CD14-positive monocyte (primary cell): ENCODE results near the gene ZSCAN5C. TPM values are rescaled to one million over a fixed set of nuclear protein-coding genes. Genes with fewer than 3 reads are reported as not detected.

Experiments used
- DNase-seq, 3 donors: peaks; one replicate each; pipeline ENCODE4 v3.0.0-alpha.2; 2011 to 2022
- H2AFZ ChIP-seq: 2 replicates; pipeline ENCODE4 v1.6.0; 2012; ENCODE audit warnings: mild to moderate bottlenecking, low read depth, low read length, inconsistent platforms; ENCODE audit not compliant: insufficient read depth, poor library complexity, severe bottlenecking
- H3K27ac ChIP-seq, 2 donors: 1 replicate in 1 of 2; 2 replicates in 1 of 2; pipeline ENCODE4 v1.5.1; 2012 to 2013; ENCODE audit warnings: low read length in 2 of 2, control low read depth in 1 of 2, inconsistent platforms in 1 of 2, low read depth in 1 of 2, mild to moderate bottlenecking in 1 of 2
- H3K27me3 ChIP-seq, 2 donors: one replicate each; pipeline versions ENCODE4 v1.6.0 to v1.6.1; 2011 to 2013; ENCODE audit warnings: low read length in 2 of 2; ENCODE audit not compliant: control insufficient read depth in 2 of 2, insufficient read depth in 2 of 2
- H3K36me3 ChIP-seq, 2 donors: replicated peaks in 1 of 2; 1 replicate in 1 of 2; 2 replicates in 1 of 2; pipeline versions ENCODE4 v1.5.1 to v1.6.1; 2012 to 2013; ENCODE audit warnings: low read length in 2 of 2, control low read depth in 1 of 2, inconsistent platforms in 1 of 2, mild to moderate bottlenecking in 1 of 2; ENCODE audit not compliant: insufficient read depth in 2 of 2, control insufficient read depth in 1 of 2
- H3K4me1 ChIP-seq, 2 donors: 1 replicate in 1 of 2; 2 replicates in 1 of 2; pipeline versions ENCODE4 v1.5.1 to v1.6.1; 2012 to 2013; ENCODE audit warnings: low read length in 2 of 2, control low read depth in 1 of 2, inconsistent platforms in 1 of 2, mild to moderate bottlenecking in 1 of 2, moderate library complexity in 1 of 2; ENCODE audit not compliant: insufficient read depth in 2 of 2, control insufficient read depth in 1 of 2
- H3K4me2 ChIP-seq: replicated peaks from 2 replicates; pipeline ENCODE3; 2012; ENCODE audit warnings: low read length, moderate library complexity, mild to moderate bottlenecking; ENCODE audit not compliant: poor library complexity, severe bottlenecking; ENCODE audit errors: extremely low read depth
- H3K4me3 ChIP-seq, 3 experiments: fragments of 200-600 bp in 1 of 3; sonication (generic) in 1 of 3; replicated peaks in 1 of 3; 1 replicate in 2 of 3; 2 replicates in 1 of 3; pipeline ENCODE4 v1.5.1; 2011 to 2013; ENCODE audit warnings: low read length in 3 of 3, mild to moderate bottlenecking in 3 of 3, control low read depth in 2 of 3, low read depth in 2 of 3, inconsistent platforms in 1 of 3, moderate library complexity in 1 of 3
- H3K79me2 ChIP-seq: 2 replicates; pipeline ENCODE4 v1.6.0; 2012; ENCODE audit warnings: mild to moderate bottlenecking, control low read depth, inconsistent platforms, low read length, moderate library complexity; ENCODE audit not compliant: insufficient read depth
- H3K9ac ChIP-seq: 2 replicates; pipeline ENCODE4 v1.6.0; 2017; ENCODE audit warnings: low read length, mild to moderate bottlenecking; ENCODE audit not compliant: insufficient read depth, poor library complexity, severe bottlenecking
- H3K9me3 ChIP-seq, 2 donors: replicated peaks in 1 of 2; 1 replicate in 1 of 2; 2 replicates in 1 of 2; pipeline versions ENCODE4 v1.5.1 to v1.6.1; 2012 to 2013; ENCODE audit warnings: low read length in 2 of 2, control low read depth in 1 of 2; ENCODE audit not compliant: control insufficient read depth in 1 of 2, insufficient read depth in 1 of 2
- H4K20me1 ChIP-seq: 2 replicates; pipeline ENCODE4 v1.6.0; 2012; ENCODE audit warnings: mild to moderate bottlenecking, low read length, control low read depth, moderate library complexity; ENCODE audit not compliant: insufficient read depth
- H3K27ac Mint-ChIP-seq, 7 donors: one replicate each; pipeline ENCODE4 v1.8.0; 2020; ENCODE audit warnings: mild to moderate bottlenecking in 7 of 7, mixed read lengths in 7 of 7, moderate library complexity in 6 of 7, inconsistent platforms in 2 of 7
- H3K27me3 Mint-ChIP-seq, 3 donors: one replicate each; pipeline ENCODE4 v1.8.0; 2021 to 2022; ENCODE audit warnings: low read depth in 3 of 3, mild to moderate bottlenecking in 3 of 3, mixed read lengths in 3 of 3, moderate library complexity in 3 of 3, inconsistent platforms in 1 of 3
- H3K36me3 Mint-ChIP-seq, 2 donors: one replicate each; pipeline ENCODE4 v1.8.0; 2020; ENCODE audit warnings: mixed read lengths in 2 of 2, inconsistent platforms in 1 of 2, mild to moderate bottlenecking in 1 of 2
- H3K4me1 Mint-ChIP-seq: one replicate; pipeline ENCODE4 v1.8.0; 2020; ENCODE audit warnings: mild to moderate bottlenecking, mixed read lengths
- H3K4me3 Mint-ChIP-seq, 2 donors: one replicate each; pipeline ENCODE4 v1.8.0; 2020; ENCODE audit warnings: mild to moderate bottlenecking in 2 of 2, mixed read lengths in 2 of 2, moderate library complexity in 1 of 2
- H3K9me3 Mint-ChIP-seq, 7 donors: one replicate each; pipeline ENCODE4 v1.8.0; 2020 to 2022; ENCODE audit warnings: mixed read lengths in 7 of 7, mild to moderate bottlenecking in 6 of 7, moderate library complexity in 6 of 7, inconsistent platforms in 2 of 7
- CTCF ChIP-seq: fragments of 200-600 bp; IDR thresholded peaks from one replicate; pipeline ENCODE4 v1.8.0; 2022; ENCODE audit warnings: antibody characterized with exemption, mild to moderate bottlenecking
- WGBS: methylation state at CpG from one replicate; pipeline ENCODE4 v1.1.5; 2013; ENCODE audit warnings: missing lambda C conversion rate; ENCODE audit not compliant: insufficient coverage; 5-methylcytosine and 5-hydroxymethylcytosine counted together
- intact Hi-C, 2 donors: fragments of 100-400 bp; cut with micrococcal nuclease; formaldehyde crosslinking; loops; one replicate each; pipeline versions ENCODE4 v1.15.0 to v1.15.1; 2023
- polyA plus RNA-seq, 3 donors: library from polyadenylated mRNA; depleted of rRNA in 1 of 3; unstranded in 2 of 3; stranded (reverse) in 1 of 3; fragments of 300-500 nt in 2 of 3; fragments of >200 nt in 1 of 3; fragmentation: Illumina TruSeq in 2 of 3; gene quantifications; 1 replicate in 2 of 3; 2 replicates in 1 of 3; pipeline ENCODE4 v1.2.3, GENCODE V29; 2012 to 2021

Gene ZSCAN5C
- polyA plus RNA-seq, 3 donors: not detected

- peaks cover 0 to 8% (median 0%) of the 10 kb centered on the region in 7 donors for H3K9me3 Mint-ChIP-seq
- Histone ChIP-seq H3K27ac (no peak overlapping the region), H3K4me1 (no peaks in the 10 kb centered on the region), H3K27me3 (peaks cover 0 to 3% of the 10 kb centered on the region in 2 donors), H3K9ac (no peak overlapping the region), H3K79me2 (no peaks in the 10 kb centered on the region), H3K36me3 (peaks cover 0 to 17% of the 10 kb centered on the region in 2 donors), H3K4me3 (no peak overlapping the region), H3K4me2 (no peak overlapping the region), H4K20me1 (no peaks in the 10 kb centered on the region), H2AFZ (no peak overlapping the region), H3K9me3 (no peaks in the 10 kb centered on the region)
- H3K36me3 Mint-ChIP-seq: peaks cover 10 to 13% of the 10 kb centered on the region in 2 donors
- DNase-seq: no peak
- intact Hi-C loops: no loop called here
- H3K27ac Mint-ChIP-seq: no peak overlapping the region
- 97% methylated on average over 11 of the region's 11 CpGs for WGBS
- peaks cover 0 to 10% (median 6%) of the 10 kb centered on the region in 3 donors for H3K27me3 Mint-ChIP-seq
- no peak overlapping the region for H3K4me3 Mint-ChIP-seq
- TF ChIP-seq CTCF: no peak
- peaks cover 5% of the 10 kb centered on the region for H3K4me1 Mint-ChIP-seq
Observed at GRCh38 chr19:56161534-56161933, 40.5 kb upstream of the ZSCAN5C start.

- H3K4me2 ChIP-seq: no peak overlapping the region
- peaks cover 0 to 3% of the 10 kb centered on the region in 2 donors for H3K27me3 ChIP-seq
- no peak overlapping the region for H3K4me3 Mint-ChIP-seq
- peaks cover 0 to 12% (median 6%) of the 10 kb centered on the region in 3 donors for H3K27me3 Mint-ChIP-seq
- 5% methylated on average over 7 of the region's 9 CpGs for WGBS
- H3K36me3 ChIP-seq: peaks cover 0 to 17% of the 10 kb centered on the region in 2 donors
- TF ChIP-seq CTCF: no peak
- peaks cover 0 to 8% (median 2%) of the 10 kb centered on the region in 7 donors for H3K9me3 Mint-ChIP-seq
- peak in 2 of 3 donors; percentile 21 to 50 for DNase-seq
- intact Hi-C loops: no loop called here
- H3K4me3 ChIP-seq: no peak overlapping the region
- no peak overlapping the region for H3K27ac ChIP-seq
- H3K36me3 Mint-ChIP-seq: peaks cover 10 to 13% of the 10 kb centered on the region in 2 donors
- no peak overlapping the region for H3K27ac Mint-ChIP-seq
- no peaks in the 10 kb centered on the region for H4K20me1 ChIP-seq
- no peaks in the 10 kb centered on the region for H3K4me1 ChIP-seq
- H3K9ac ChIP-seq: no peak overlapping the region
- no peaks in the 10 kb centered on the region for H3K79me2 ChIP-seq
- no peak overlapping the region for H2AFZ ChIP-seq
- H3K9me3 ChIP-seq: no peaks in the 10 kb centered on the region
- H3K4me1 Mint-ChIP-seq: peaks cover 5% of the 10 kb centered on the region
Observed at GRCh38 chr19:56162258-56162657, 39.8 kb upstream of the ZSCAN5C start.
